GM12878 (cell line): Measurements from ENCODE around the gene GYS2.

Experiments used
- ATF7 ChIP-seq: fragments of 450-650 bp; IDR thresholded peaks from 2 replicates; pipeline ENCODE4 v1.6.1; 2016; ENCODE audit warnings: low read depth, mild to moderate bottlenecking
- CEBPB ChIP-seq, 2 experiments: fragments of 150-350 bp in 1 of 2; IDR thresholded peaks; 2 replicates each; pipeline ENCODE4 v1.6.1; 2012 to 2014; ENCODE audit warnings: low read depth in 2 of 2, low read length in 2 of 2, borderline replicate concordance in 1 of 2, inconsistent platforms in 1 of 2
- CTCF ChIP-seq, 3 experiments: IDR thresholded peaks in 2 of 3; conservative IDR thresholded peaks in 1 of 3; 2 replicates each; pipeline ENCODE4 v1.5.1; 2011; ENCODE audit warnings: low read depth in 3 of 3, low read length in 3 of 3, mild to moderate bottlenecking in 3 of 3, control low read depth in 2 of 3, moderate library complexity in 2 of 3, inconsistent platforms in 1 of 3, mixed read lengths in 1 of 3; ENCODE audit not compliant: control insufficient read depth in 2 of 3, insufficient read depth in 1 of 3; ENCODE audit errors: extremely low read depth in 1 of 3
- E2F8 ChIP-seq: fragments of 450-650 bp; IDR thresholded peaks from 2 replicates; pipeline ENCODE4 v1.6.1; 2018; ENCODE audit warnings: mild to moderate bottlenecking, low read depth, moderate library complexity; ENCODE audit not compliant: partially characterized antibody
- EP300 ChIP-seq, 2 experiments: fragments of 150-350 bp in 1 of 2; IDR thresholded peaks; 2 replicates each; pipeline ENCODE4 v1.6.1; 2011 to 2012; ENCODE audit warnings: low read depth in 2 of 2, low read length in 2 of 2, borderline replicate concordance in 1 of 2, improper control_type of control experiment in 1 of 2, inconsistent platforms in 1 of 2; ENCODE audit not compliant: control insufficient read depth in 1 of 2
- EZH2 ChIP-seq: IDR thresholded peaks from 2 replicates; pipeline ENCODE4 v1.6.1; 2012; ENCODE audit warnings: low read depth, mild to moderate bottlenecking, control low read depth, inconsistent platforms, low read length, borderline replicate concordance; ENCODE audit not compliant: control insufficient read depth
- FOS ChIP-seq: IDR thresholded peaks from 3 replicates; pipeline ENCODE4 v1.6.1; 2011; ENCODE audit warnings: borderline replicate concordance; ENCODE audit not compliant: insufficient read length; ENCODE audit errors: extremely low read depth
- KDM1A ChIP-seq: fragments of 200-600 bp; sonication (generic); IDR thresholded peaks from 2 replicates; pipeline ENCODE4 v1.6.1; 2016; ENCODE audit warnings: borderline replicate concordance
- POLR2AphosphoS5 ChIP-seq: IDR thresholded peaks from 2 replicates; pipeline ENCODE4 v1.6.1; 2011; ENCODE audit warnings: mild to moderate bottlenecking, low read length, inconsistent platforms
- SKIL ChIP-seq: fragments of 450-650 bp; IDR thresholded peaks from 2 replicates; pipeline ENCODE4 v1.6.1; 2017; ENCODE audit warnings: mild to moderate bottlenecking, low read depth, inconsistent platforms; ENCODE audit not compliant: poor library complexity, severe bottlenecking
- TARDBP ChIP-seq: IDR thresholded peaks from 2 replicates; pipeline ENCODE4 v1.6.1; 2016; ENCODE audit warnings: borderline replicate concordance
- ZBTB4 ChIP-seq: fragments of 450-650 bp; formaldehyde crosslinking; IDR thresholded peaks from 2 replicates; pipeline ENCODE4 v1.4.0; 2022; ENCODE audit warnings: mild to moderate bottlenecking, moderate library complexity

- TF ChIP-seq CTCF (IDR thresholded peaks at IDR 0.05 in 2 of 3, conservative IDR thresholded peaks at IDR 0.05 in 1 of 3; ENCODE audit: control insufficient read depth in 2 of 3, extremely low read depth in 1 of 3, insufficient read depth in 1 of 3, low read depth in 3 of 3, low read length in 3 of 3) = no peak
- no peak for TF ChIP-seq TARDBP
- TF ChIP-seq EZH2 = no peak
- TF ChIP-seq SKIL = no peak
- no peak for TF ChIP-seq ZBTB4 (CRISPR knock-in tag)
- no peak for TF ChIP-seq FOS
- TF ChIP-seq CEBPB (IDR thresholded peaks at IDR 0.05; ENCODE audit: borderline replicate concordance in 1 of 2, low read depth in 2 of 2, low read length in 2 of 2) = no peak
- no peak for TF ChIP-seq POLR2AphosphoS5
- no peak for TF ChIP-seq E2F8
- no peak for TF ChIP-seq EP300 (IDR thresholded peaks at IDR 0.05; ENCODE audit: borderline replicate concordance in 1 of 2, control insufficient read depth in 1 of 2, low read depth in 2 of 2, low read length in 2 of 2)
- no peak for TF ChIP-seq ATF7
- no peak for TF ChIP-seq KDM1A
These were observed 51.3 kb downstream of the GYS2 start for GRCh38 chr12:21553329-21553675.
